GF-D8 (cell line): Measurements from ENCODE around the gene CYB5R3.
"Not testable (repeated sequence)": the region's sequence is repeated elsewhere in the genome, so short reads cannot be mapped to it uniquely, and the experiment has no call there.

Experiments used
- DNase-seq: peaks from one replicate; lab custom pipeline; 2025; lab: John Stamatoyannopoulos, UW

Gene CYB5R3

DNA sequence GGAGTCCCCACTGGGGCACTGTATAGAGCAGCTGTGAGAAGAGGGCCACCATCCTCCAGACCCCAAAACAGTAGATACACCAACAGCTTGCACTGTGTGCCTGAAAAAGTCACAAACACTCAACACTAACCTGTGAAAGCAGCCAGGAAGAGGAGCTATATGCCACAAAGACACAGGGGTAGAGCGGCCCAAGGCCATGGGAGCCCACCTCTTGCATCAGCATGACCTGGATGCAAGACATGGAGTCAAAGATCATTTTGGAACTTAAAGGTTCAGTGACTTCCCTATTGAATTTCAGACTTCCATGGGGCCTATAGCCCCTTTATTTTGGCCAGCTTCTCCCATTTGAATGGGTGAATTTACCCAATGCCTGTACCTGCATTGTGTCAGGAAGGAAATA lies 29.7 kb upstream of the CYB5R3 start:
- DNase-seq: no peak

DNA sequence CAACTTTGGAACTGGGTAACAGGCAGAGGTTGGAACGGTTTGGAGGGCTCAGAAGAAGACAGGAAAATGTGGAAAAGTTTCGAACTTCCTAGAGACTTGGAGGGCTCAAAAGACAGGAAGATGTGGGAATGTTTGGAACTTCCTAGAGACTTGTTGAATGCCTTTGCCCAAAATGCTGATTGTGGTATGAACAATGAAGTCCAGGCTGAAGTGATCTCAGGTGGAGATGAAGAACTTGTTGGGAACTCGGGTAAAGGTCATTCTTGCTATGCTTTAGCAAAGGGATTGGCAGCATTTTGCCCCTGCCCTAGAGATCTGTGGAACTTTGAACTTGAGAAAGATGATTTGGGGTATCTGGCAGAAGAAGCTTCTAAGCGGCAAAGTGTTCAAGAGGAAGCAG lies 28.7 kb upstream of the CYB5R3 start:
- not testable (repeated sequence) for DNase-seq

DNA sequence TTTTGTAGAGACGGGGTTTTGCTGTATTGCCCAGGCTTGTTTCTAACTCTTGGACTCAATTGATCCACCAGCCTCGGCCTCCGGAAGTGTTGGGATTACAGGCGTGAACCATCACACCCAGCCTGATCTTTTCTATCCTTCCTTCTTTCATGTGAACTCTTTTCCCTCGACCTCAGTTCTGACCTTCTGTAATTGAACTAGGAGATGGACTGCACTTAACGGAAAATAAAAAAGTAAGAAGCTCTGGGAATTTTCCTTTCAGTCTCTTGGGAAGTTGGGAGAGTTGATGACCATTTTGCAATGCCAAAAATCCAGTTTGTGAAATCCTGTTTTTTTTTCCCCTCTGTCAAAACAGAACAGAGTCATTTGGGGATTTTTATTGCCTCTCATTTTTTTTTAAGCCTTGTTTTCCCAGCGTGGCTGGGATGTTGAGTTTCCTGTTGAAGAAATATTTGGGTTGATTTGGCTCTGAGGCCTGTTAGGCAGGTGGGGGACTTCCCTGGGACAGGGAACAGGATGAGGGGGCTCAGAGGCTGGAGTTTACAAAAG lies 26.9 kb upstream of the CYB5R3 start:
- no peak for DNase-seq

DNA sequence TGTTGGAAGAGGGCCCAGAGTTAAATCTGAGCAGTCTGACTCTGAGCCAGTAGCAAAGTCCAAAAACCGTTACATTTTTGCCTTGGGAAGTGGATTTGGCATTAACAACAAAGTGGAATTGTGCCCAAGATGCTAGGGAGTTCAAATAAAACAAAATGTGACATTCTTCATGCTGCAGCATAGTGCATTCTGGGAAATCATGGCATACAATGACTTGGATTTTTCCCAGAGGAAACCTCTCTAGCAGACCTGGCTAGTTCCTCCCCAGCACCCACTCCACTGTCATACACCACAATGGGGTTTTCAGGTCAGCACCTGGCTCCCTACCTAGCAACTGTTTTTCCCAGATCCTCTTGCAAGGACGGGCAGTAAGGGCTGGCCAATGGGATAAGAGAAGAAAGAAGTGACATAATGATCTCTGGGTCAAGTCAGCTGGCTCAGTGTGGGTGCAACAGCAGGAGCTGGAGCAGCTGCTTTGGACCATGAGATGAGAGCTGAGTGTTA lies 24.8 kb upstream of the CYB5R3 start:
- DNase-seq: no peak

DNA sequence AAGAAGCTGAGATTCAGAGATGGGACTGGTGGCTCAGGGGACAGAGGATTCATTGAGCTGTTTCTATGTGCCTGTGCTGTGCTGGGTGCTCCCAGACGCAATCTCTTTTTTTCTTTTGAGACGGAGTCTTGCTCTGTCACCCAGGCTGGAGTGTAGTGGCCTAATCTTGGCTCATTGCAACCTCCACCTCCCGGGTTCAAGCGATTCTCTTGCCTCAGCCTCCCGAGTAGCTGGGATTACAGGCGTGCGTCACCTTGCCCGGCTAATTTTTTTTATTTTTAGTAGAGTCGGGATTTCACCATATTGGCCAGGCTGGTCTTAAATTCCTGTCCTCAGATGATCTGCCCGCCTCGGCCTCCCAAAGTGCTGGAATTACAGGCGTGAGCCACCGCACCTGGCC lies 23.9 kb upstream of the CYB5R3 start:
- not testable (repeated sequence) for DNase-seq

DNA sequence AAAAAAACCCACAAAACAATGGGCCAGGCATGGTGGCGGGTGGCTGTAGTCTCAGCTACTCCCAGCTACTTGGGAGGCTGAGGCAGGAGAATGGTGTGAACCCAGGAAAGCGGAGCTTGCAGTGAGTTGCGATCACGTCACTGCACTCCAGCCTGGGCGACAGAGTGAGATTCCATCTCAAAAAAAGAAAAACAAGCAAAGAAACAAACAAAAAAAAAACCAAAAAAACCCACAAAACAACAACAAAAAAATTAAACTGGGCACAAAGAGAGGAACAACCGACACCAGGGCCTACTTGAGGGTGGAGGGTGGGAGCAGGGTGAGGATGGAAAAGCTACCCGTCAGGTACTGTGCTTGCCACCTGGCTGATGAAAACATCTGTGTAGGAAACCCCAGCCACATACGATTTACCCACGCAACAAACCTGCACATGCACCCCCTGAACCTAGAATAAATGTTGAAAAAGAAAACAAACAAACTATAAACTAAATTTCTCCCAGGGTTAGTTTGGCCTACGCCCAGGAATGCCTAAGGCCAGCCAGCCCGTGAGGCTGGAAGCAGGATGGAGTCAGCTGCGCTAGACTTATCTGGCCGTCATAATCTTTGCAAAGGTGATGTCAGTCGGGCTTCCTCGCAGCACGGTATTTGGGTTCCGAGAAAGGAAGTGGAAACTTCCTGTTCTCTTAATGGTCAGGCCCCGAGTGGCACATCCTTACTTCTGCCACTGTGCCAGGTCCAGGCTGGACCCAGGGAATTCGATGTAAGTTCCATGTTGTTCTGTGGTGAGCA lies 21.9 kb upstream of the CYB5R3 start:
- peak; percentile 6 for DNase-seq

DNA sequence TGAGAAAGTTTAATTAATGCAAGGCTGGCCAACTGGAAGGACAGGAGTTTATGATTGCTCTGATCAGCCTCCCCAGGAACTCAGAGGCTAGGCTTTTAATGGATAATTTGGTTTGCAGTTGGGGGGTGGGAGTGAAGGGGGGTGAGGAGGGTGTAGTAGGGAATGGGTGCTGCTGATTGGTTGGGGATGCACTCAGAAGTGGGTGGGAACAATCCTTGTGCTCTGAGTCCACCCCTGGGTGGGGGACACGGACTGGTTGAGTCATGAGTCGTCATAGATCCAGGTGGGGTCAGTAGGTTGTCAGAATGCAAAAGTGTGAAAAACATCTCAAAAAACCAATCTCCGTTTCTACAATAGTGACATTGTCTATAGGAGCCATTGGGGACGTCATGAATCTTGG lies 20.9 kb upstream of the CYB5R3 start:
- DNase-seq: no peak

DNA sequence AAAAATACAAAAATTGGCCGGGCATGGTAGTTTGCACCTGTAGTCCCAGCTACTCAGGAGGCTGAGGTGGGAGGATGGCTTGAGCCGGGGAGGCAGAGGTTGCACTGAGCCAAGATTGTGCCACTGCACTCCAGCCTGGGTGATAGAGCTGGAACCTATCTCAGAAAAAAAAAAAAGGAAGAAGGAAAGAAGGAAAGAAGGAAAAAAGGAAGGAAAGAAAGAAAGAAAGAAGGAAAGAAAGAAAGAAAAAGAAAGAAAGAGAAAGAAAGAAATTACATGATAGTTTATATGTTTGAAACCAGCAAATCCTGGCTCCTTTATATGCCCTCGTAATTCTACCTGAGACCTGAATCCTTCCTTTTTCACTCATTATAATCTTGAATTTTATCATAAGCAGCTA lies 17.2 kb upstream of the CYB5R3 start:
- not testable (repeated sequence) for DNase-seq

DNA sequence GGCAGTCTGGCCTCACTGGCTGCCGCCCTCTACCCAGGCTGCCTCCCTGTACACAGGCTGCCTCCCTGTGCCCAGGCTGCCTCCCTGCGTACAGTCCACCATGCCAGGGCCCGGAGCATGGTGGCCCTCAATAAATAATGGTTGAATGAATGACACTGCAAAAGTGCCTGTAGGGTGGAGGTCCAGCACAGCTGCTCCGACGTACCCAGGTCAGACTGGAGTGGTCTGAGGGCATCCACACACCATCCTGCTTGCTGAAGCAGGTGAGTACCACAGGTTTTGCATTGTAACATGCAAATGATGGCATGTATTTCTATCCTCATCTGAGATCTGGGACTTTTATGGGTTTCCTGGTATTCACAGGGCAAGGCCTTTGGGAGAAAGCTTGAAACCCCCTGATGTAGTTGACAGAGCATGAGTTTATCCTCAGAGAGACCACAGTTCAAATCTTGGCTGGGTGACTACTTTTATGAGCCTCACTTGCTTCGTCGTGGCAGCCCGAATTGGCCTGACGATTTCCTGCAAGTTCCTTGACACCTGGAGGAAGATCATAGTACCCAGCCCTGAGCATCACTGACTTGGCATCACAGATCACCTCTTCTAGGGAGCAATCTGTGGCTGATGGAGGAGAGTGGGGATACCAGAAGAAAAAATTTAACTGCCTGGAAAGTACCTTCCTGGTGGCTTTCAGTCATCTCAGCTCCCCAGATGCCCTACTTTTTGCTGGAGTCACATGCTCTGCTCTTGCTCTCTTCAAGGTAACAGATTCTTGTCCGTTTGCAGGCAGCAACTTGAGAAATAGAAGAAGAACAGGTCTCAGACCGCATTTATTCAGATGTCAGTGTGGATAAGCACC lies 16.0 kb upstream of the CYB5R3 start:
- DNase-seq: no peak

DNA sequence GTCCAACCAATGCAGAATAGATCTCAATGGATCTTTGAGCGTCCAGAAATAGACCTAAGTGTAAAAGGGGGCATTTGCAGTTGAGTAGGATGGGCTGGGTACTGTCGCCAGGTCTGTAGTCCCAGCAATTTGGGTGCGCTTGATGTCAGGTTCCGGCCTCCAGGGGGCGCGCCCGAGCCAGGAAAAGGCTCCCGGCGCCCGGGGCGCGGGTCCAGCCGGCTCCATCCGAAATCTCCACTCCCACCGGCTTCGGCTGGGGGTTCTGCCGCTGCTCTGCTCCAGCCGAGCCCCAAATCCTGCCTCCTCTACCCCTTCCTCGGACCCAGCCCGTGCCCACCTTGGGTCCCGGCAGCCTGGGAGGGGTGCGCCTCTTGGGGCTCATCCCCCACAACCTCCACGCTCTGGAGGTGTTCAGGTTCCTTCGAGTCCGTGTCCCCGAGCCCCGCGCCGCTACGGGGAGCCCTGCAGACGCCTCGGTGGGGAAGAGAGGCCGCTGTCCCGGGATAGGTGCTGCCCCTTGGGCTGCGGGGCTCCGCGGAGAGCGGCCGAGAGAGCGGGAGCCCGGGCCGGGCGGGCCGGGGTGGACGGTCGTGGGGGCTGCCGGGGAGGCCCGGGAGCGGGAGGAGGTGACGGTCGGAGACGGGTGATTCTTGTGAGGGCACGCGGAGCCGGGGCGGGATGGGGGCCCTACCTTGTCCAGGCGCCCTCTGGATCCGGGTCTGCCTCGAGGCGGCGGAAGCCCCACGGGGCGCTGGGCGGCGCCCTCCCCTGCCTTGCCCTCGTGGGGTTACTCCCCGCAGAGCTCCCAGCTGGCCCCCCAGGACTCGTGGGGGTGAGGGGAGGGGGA lies 13.0 kb upstream of the CYB5R3 start:
- DNase-seq: no peak

DNA sequence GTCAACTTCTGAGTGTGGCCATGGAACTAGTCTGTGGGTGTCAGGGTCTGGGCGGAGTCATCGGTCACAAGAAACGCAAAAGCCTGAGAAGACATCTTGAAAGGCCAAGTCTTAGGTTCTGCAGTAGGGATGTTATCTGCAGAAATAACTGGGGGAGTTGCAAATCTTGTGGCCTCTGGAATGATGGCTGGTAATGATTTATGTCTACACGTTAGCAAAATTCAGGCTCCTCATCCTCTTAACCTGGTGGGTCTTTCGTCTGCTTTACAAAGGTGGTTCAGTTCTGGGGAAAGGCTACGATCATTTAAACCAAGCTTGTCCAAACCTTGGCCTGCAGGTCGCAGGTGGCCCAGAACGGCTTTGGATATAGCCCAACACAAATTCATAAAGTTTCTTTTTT lies 7.4 kb upstream of the CYB5R3 start:
- DNase-seq: no peak

DNA sequence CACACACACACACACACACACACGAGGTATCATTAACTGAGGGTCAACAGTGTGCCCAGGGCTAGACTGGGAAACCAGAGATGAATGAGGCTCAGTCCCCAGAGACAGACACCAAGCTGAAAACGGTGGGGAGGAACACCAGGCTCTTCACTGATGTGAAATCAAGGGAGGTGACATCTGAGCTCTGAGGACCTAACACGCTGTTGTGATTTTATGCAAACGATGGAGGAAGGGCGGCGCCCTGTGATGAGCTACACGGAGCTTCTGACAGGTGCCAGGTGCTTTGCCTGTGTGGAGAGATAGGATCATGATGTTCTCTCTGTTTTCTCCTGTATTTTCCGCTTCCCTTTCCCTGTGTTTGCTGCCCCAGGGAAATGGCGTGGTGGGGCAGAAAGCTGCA lies 6.5 kb upstream of the CYB5R3 start:
- no peak for DNase-seq

DNA sequence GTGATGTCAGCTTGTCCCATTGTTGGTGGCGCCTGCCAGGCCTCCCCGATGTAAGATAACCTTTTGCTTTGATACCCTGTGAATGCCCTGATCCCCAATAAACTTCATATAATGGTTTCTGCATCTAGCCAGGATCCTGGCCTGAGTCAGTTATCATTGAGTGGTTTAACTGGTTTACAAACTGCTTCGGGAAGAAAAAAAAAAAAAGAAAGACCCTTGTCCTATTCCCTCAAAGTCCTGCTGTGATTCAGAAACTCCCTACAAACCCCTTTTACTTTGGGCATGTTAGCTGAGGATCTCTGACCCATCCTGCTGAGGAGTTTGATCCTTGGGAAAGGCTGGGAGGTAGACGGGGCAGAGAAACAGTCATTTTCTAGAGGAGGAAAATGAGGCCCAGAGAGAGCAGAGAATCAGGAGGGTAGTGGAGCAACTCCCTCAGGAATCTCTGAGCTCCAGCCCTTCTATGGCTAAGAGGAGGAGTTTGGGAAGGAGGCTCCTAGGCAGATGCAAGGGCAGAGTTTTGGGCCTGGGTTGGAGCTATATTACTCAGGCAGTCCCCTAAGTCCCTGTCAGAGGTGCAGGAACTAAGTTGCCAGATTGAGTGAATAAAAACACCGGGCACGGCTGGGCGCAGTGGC lies 5.4 kb upstream of the CYB5R3 start:
- DNase-seq: no peak

DNA sequence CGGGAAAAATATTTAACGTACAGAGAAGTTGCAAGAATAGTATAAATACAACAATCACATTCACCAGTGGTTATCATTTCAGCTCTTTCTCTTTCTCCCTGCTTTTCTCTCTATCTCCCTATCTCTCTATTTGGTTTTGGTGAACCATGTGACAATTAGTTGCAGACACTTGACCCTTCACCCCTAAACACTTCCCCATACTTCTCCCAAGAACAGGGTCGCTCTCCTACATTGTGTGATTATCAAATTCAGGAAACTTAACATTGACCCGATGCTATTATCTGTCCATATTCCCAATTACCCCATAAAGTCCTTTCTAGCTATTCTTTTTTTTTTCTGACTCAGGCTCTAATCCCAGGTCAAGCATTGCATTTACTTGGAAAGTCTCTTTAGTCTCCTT lies 4.8 kb upstream of the CYB5R3 start:
- DNase-seq: no peak

DNA sequence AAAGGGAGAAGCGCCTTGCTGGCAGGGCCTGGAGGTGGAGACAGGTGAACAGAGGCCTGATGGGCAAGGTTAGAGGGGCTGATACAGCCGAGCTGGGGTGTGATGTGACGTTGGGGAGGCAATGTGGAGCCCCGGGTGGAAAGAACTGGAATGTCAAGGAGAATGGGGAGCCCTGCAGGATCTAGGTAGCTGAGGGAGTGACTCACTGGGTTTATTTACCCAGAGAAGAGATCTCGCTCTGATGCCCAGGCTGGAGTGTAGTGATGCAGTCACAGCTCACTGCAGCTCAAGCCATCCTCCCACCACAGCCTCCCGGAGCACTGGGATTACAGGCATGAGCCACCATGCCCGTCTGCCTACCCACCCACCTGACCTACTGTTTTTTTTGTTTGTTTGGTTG lies 1.9 kb upstream of the CYB5R3 start:
- DNase-seq: no peak

DNA sequence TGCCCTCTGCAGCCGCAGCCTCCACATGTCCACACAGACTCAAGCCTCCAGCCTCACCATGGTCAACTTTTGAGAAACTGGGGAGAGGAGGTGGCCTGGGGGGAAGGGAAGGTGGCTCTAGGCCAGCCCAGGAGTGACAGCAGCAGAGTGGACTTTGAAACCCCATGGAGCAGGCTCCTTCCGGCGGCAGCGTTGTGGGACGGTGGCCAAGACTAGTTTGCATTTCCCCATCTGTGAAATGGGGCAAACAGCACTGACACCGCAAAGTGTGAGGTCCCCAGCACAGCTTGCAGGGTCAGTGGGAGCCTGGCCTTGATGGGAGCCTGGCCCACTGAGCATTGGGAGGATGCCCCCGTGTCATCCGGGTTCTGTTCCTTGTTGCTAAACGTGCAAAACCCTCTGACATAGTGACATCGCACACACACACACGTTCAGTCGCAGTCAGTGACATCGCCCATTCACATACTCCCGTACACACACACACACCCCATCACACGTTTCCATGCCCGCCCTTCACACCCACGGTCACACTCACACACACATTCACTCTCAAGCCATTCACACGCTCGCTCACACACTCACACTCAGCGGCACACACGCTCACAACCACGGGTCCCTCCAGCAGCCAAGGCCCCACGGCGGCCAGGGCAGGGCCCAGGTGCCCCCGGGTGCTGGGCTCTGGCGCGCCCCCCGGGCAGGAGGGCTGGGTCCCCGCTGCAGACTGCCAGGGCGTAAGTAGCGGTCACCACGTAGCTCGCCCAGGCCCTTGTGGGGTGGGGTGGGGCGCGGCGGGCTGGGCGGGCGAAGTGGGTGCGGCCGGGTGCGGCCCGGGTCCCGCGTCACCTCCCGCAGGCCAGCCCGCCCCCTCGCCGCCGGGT lies 585 bp downstream of the CYB5R3 start:
- DNase-seq: no peak

DNA sequence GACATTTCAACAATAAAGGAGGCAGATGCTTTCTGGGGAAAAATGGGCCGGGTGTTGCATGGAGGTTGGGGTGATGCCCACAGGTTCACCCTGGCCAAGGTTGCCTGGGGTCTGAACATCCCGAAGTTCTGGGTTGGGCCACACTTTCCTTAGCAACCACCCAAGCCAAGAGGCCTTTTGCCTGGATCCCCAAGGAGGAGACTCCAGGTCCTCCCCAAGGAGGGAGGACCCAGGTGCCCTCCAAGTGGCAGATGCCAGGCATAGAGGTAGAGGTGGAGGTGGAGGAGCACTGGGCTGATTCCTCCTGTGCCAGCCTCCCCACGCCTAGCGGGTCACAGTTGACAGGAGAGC lies 1.2 kb downstream of the CYB5R3 start:
- DNase-seq: no peak

DNA sequence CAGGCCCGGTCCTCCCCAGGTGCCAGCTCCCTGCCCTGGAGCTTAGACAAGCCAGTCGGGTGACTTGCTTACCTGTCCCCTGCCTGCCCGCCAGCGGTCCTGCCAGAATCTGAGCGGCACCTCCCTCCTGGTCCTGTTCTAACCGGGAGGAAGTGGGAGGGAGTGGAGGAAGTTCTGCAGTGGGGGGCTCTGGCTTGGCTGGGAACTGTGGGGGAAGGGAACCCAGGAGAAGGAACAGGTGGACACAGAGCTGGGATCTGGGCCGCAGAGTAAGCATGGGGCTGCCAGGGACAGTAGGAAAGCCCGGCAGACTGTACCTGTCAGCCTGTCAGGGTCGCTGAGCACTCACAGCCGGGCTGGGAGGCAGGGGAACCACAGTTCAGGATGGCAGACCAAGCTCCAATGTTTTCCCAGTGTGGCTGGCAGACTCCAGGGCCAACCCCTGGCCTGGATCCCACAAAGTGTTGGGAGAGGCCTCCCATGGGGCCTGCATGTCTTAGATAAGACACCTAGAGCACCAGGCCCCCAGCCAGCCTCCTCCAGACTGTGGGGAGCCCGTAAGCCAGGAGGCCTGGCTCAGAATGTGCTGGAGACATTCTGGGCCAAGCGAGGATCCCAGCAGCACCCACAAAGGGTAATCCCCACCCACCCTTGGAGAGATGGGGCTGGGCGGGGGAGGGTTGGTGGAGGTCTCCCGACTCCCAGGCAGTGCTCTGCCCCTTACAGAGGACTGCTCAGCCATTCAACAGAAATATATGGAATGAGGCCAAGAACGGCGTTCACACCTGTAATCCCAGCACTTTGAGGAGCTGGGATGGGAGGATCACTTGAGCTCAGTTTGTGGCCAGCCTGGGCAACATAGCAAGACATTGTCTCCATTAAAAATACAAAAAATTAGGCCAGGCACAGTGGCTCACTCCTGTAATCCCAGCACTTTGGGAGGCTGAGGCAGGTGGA lies 2.3 kb downstream of the CYB5R3 start:
- DNase-seq: no peak

DNA sequence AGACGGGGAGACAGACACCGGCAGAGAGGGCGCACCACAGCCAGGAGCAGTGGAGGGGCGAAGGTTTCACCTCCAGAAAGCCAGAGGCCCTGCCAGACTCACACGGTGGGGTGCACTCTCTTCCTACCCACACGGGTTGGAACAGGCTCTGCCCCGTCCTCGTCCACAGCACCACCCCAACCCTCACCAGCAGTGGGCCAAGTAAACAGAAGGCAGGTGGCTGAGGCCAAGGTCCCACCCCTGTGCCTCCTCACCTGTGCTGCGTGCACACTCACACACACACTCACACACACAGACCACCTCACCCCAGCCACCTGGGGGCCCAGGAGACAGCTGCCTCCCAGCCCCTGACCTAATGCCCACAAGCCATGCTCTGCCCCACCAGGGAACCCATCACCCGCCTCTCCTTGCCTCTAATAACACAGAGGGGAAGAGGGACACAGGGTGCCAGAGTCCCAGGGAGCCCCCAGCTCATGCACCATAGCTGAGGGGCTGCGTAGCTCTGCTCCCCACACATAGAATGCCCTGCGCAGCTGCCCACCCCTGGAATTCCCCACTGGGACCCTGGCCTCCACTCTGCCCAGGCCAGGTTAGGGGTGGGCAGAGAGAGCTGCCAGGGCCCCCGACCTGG lies 3.1 kb downstream of the CYB5R3 start:
- DNase-seq: no peak
